ENCODE data around the gene ASTN2. TPM values are rescaled to one million over a fixed set of nuclear protein-coding genes. Genes with fewer than 3 reads are reported as not detected.

The ASTN2 gene
- total and polyA plus RNA-seq, 2 donors (not counting 3 experiments of a cell fraction or from before 2014, with no cell fraction given) = 1.0 to 1.9 TPM

DNA sequence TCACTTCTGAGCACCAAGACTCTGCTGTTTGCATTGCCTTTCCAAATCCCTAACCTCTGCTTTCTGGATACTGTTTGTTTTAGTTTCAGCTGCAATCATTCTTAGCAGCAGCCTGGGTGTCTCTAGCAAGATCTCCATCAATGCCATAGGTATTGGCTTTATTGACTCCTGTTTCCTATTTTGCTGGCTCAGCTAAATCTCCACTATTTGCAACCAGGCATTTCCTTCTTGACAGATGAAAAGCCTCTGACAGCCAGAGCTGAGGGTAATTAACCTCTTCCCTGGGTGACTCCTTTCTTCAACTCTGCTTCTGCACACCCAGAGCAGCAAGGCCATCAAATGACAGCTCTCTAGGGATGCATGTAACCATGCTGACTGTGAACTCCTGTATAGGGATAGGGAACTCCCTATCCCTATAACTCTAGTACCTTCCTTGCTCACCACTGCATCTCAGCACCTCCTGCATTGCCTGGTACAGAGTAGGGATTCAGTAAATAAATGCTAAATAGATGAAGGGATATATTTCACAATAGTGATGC is 434.2 kb downstream of the ASTN2 start:
- Histone ChIP-seq H3K9me1 (replicated peaks; ENCODE audit: control insufficient read depth, extremely low read depth, insufficient read depth, low read length) (no peaks in the 10 kb centered on the region), H2AFZ (ENCODE audit: low read depth, low read length) (no peak overlapping the region), H3K27ac (ENCODE audit: insufficient read depth, low read depth, low read length) (no peak overlapping the region), H3K27me3 (ENCODE audit: control insufficient read depth in 2 of 2, insufficient read depth in 2 of 2, low read length in 2 of 2) (no peaks in the 10 kb centered on the region), H3K36me3 (ENCODE audit: control insufficient read depth in 2 of 2, extremely low read depth in 1 of 2, insufficient read depth in 2 of 2, low read length in 2 of 2) (no peaks in the 10 kb centered on the region), H3K9ac (replicated peaks; ENCODE audit: extremely low read depth, insufficient read depth, low read length) (no peak overlapping the region), H3K79me2 (ENCODE audit: control insufficient read depth, insufficient read depth, low read length) (no peaks in the 10 kb centered on the region), H3K4me3 (replicated peaks in 1 of 3; ENCODE audit: insufficient read depth in 1 of 3, low read depth in 1 of 3, low read length in 3 of 3) (no peak overlapping the region), H4K20me1 (replicated peaks; ENCODE audit: control insufficient read depth, extremely low read depth, insufficient read depth, low read length) (no peaks in the 10 kb centered on the region), H3K4me1 (ENCODE audit: control insufficient read depth, extremely low read depth, insufficient read depth, low read length) (no peaks in the 10 kb centered on the region), H3K9me3 (replicated peaks; ENCODE audit: control insufficient read depth, insufficient read depth, low read length) (no peaks in the 10 kb centered on the region), H3K4me2 (ENCODE audit: insufficient read depth, low read length) (no peak overlapping the region)
- intact Hi-C loops (cut with micrococcal nuclease) (no loop called here), dilution Hi-C loops (cut with MboI; ENCODE audit: extremely low pct_ligation_motif_present, low sequenced_read_pairs) (no loop called here)
- no peak for TF ChIP-seq EZH2 (IDR thresholded peaks at IDR 0.05; ENCODE audit: borderline replicate concordance, low read depth, low read length, severe bottlenecking)
- TF ChIP-seq GATA2 (IDR thresholded peaks at IDR 0.05; ENCODE audit: insufficient read depth, insufficient read length, low read depth, low read length) = no peak
- TF ChIP-seq MYC (IDR thresholded peaks at IDR 0.05; ENCODE audit: low read depth, low read length) = no peak
- no peak for TF ChIP-seq POLR2A (IDR thresholded peaks at IDR 0.05; ENCODE audit: low read depth, low read length)
- TF ChIP-seq CTCF (IDR thresholded peaks at IDR 0.05; ENCODE audit: extremely low read depth in 1 of 2, insufficient read depth in 1 of 2, low read depth in 1 of 2, low read length in 2 of 2) = no peak
- TF ChIP-seq JUN (IDR thresholded peaks at IDR 0.05; ENCODE audit: borderline replicate concordance, insufficient read depth, insufficient read length, low read depth) = no peak
- TF ChIP-seq, protein P1, sequence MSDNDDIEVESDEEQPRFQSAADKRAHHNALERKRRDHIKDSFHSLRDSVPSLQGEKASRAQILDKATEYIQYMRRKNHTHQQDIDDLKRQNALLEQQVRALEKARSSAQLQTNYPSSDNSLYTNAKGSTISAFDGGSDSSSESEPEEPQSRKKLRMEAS (IDR thresholded peaks at IDR 0.05; ENCODE audit: insufficient read depth, insufficient read length) = no peak
- no peak for TF ChIP-seq FOS (IDR thresholded peaks at IDR 0.05; ENCODE audit: borderline replicate concordance, insufficient read depth, low read length)
- TF ChIP-seq POLR2AphosphoS5 (IDR thresholded peaks at IDR 0.05; ENCODE audit: insufficient read depth, low read depth, low read length) = no peak
- DNase-seq (ENCODE audit: low read depth, low spot score) (no peak), FAIRE-seq (no peak)
- CTCF ChIA-PET = no interaction called here
- POLR2A ChIA-PET = no interaction called here
- BruUV-seq (replicated peaks) = no TSS peak

Measured in endothelial cell of umbilical vein (primary cell).